ENCODE measurements around the gene SIRT2.

The SIRT2 gene

GRCh38 chr19:38877781-38878574, 21.4 kb downstream of the SIRT2 start, which contains the start of gene RINL (continued):
- TF ChIP-seq HIC1 (tag by site-specific recombination; IDR thresholded peaks at IDR 0.05): peak; percentile 86; the same call in 1 of the 2 replicates
- no peak for TF ChIP-seq ZNF449 (tag by site-specific recombination; IDR thresholded peaks at IDR 0.05)
- TF ChIP-seq, protein P1, sequence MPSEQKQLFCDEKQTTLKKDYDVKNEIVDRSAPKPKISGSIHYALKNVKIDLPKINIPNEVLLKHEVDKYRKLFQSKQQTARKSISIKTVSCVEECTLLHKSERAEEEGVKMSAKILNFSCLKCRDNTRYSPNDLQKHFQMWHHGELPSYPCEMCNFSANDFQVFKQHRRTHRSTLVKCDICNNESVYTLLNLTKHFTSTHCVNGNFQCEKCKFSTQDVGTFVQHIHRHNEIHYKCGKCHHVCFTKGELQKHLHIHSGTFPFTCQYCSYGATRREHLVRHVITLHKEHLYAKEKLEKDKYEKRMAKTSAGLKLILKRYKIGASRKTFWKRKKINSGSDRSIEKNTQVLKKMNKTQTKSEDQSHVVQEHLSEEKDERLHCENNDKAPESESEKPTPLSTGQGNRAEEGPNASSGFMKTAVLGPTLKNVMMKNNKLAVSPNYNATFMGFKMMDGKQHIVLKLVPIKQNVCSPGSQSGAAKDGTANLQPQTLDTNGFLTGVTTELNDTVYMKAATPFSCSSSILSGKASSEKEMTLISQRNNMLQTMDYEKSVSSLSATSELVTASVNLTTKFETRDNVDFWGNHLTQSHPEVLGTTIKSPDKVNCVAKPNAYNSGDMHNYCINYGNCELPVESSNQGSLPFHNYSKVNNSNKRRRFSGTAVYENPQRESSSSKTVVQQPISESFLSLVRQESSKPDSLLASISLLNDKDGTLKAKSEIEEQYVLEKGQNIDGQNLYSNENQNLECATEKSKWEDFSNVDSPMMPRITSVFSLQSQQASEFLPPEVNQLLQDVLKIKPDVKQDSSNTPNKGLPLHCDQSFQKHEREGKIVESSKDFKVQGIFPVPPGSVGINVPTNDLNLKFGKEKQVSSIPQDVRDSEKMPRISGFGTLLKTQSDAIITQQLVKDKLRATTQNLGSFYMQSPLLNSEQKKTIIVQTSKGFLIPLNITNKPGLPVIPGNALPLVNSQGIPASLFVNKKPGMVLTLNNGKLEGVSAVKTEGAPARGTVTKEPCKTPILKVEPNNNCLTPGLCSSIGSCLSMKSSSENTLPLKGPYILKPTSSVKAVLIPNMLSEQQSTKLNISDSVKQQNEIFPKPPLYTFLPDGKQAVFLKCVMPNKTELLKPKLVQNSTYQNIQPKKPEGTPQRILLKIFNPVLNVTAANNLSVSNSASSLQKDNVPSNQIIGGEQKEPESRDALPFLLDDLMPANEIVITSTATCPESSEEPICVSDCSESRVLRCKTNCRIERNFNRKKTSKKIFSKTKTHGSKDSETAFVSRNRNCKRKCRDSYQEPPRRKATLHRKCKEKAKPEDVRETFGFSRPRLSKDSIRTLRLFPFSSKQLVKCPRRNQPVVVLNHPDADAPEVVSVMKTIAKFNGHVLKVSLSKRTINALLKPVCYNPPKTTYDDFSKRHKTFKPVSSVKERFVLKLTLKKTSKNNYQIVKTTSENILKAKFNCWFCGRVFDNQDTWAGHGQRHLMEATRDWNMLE (tag by site-specific recombination; conservative IDR thresholded peaks at IDR 0.05; ENCODE audit: low read depth): peak; percentile 88
- no peak for TF ChIP-seq ZNF292 (tag by site-specific recombination; IDR thresholded peaks at IDR 0.05; ENCODE audit: borderline replicate concordance, low read depth)
- peak; percentile 68 for TF ChIP-seq SP2 (tag by site-specific recombination; IDR thresholded peaks at IDR 0.05)
- TF ChIP-seq ZNF521 (tag by site-specific recombination; IDR thresholded peaks at IDR 0.05): no peak
- TF ChIP-seq ZNF324 (tag by site-specific recombination; IDR thresholded peaks at IDR 0.05): no peak
- TF ChIP-seq SP7 (tag by site-specific recombination; IDR thresholded peaks at IDR 0.05): peak; percentile 92
- TF ChIP-seq ZIC2 (tag by site-specific recombination; IDR thresholded peaks at IDR 0.05): peak; percentile 21; the same call in 1 of the 2 replicates
- peak; percentile 48; the same call in 1 of the 2 replicates for TF ChIP-seq ZBTB11 (tag by site-specific recombination; conservative IDR thresholded peaks at IDR 0.05; ENCODE audit: low read depth)
- no peak for TF ChIP-seq ZBTB8A (tag by site-specific recombination; IDR thresholded peaks at IDR 0.05)
- TF ChIP-seq, protein P2, sequence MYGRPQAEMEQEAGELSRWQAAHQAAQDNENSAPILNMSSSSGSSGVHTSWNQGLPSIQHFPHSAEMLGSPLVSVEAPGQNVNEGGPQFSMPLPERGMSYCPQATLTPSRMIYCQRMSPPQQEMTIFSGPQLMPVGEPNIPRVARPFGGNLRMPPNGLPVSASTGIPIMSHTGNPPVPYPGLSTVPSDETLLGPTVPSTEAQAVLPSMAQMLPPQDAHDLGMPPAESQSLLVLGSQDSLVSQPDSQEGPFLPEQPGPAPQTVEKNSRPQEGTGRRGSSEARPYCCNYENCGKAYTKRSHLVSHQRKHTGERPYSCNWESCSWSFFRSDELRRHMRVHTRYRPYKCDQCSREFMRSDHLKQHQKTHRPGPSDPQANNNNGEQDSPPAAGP (tag by site-specific recombination; IDR thresholded peaks at IDR 0.05): peak; percentile 82
- 0 out of 2 replicates have a peak, but pooled peaks have one; percentile 69 for TF ChIP-seq ZNF366 (tag by site-specific recombination; conservative IDR thresholded peaks at IDR 0.05)
